ENCODE measurements around the gene AMPD3. TPM values are rescaled to one million over a fixed set of nuclear protein-coding genes. Genes with fewer than 3 reads are reported as not detected.

Gene AMPD3
- total RNA-seq, 1 experiment from 2014 or later: 17.4 TPM

- no peak overlapping the region for H2AFZ ChIP-seq
- H3K4me2 ChIP-seq: no peak overlapping the region
- no TSS peak for BruUV-seq (replicated peaks)
- no peaks in the 10 kb centered on the region for H3K9me3 ChIP-seq (ENCODE audit: insufficient read depth, low read depth)
- no peaks in the 10 kb centered on the region for H3K9me2 ChIP-seq (ENCODE audit: insufficient read depth)
- H3K36me3 ChIP-seq (ENCODE audit: low read depth): no peaks in the 10 kb centered on the region; the same call in 1 of the 2 replicates
- H3K27ac ChIP-seq: no peak overlapping the region
- no peak for DNase-seq
- no peak for TF ChIP-seq EZH2 (IDR thresholded peaks at IDR 0.05; ENCODE audit: low read depth)
- TF ChIP-seq, protein P1, sequence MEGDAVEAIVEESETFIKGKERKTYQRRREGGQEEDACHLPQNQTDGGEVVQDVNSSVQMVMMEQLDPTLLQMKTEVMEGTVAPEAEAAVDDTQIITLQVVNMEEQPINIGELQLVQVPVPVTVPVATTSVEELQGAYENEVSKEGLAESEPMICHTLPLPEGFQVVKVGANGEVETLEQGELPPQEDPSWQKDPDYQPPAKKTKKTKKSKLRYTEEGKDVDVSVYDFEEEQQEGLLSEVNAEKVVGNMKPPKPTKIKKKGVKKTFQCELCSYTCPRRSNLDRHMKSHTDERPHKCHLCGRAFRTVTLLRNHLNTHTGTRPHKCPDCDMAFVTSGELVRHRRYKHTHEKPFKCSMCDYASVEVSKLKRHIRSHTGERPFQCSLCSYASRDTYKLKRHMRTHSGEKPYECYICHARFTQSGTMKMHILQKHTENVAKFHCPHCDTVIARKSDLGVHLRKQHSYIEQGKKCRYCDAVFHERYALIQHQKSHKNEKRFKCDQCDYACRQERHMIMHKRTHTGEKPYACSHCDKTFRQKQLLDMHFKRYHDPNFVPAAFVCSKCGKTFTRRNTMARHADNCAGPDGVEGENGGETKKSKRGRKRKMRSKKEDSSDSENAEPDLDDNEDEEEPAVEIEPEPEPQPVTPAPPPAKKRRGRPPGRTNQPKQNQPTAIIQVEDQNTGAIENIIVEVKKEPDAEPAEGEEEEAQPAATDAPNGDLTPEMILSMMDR (conservative IDR thresholded peaks at IDR 0.05): no peak
- H3F3A ChIP-seq (ENCODE audit: insufficient read depth, low read depth): no peaks in the 10 kb centered on the region
- POLR2A ChIA-PET (ENCODE audit: unreplicated experiment): no interaction called here
- CTCF ChIA-PET: no interaction called here
- intact Hi-C loops (cut with micrococcal nuclease; ENCODE audit: unreplicated experiment): no loop called here
- no peaks in the 10 kb centered on the region for H4K20me1 ChIP-seq (ENCODE audit: insufficient read depth)
- no peaks in the 10 kb centered on the region for H3K79me2 ChIP-seq (ENCODE audit: low read depth)
- no peak overlapping the region for H3K4me3 ChIP-seq
- no peaks in the 10 kb centered on the region for H3K4me1 ChIP-seq (replicated peaks; ENCODE audit: insufficient read depth)
- no peaks in the 10 kb centered on the region for H3K27me3 ChIP-seq (ENCODE audit: insufficient read depth, low read depth)
These were observed 50.9 kb downstream of the AMPD3 start for GRCh38 chr11:10506008-10506370.

DNA sequence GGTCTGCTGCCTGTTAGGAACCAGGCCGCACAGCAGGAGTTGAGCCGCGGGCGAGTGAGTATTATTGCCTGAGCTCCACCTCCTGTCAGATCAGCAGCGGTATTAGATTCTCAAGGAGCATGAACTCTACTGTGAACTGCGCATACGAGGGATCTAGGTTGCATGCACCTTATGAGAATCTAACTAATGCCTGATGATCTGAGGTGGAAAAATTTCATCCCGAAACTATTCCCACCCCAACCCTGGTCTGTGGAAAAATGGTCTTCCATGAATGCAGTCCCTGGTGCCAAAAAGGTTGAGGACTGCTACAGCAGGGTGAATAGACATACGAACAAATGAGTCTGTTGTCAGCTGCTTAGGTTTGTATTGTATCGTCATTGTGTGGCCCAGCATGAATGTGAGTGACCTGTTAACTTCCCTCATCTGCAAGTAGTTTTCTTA, 56.1 kb downstream of the AMPD3 start:
- Histone ChIP-seq H3K27ac (no peak overlapping the region), H3K4me3 (no peak overlapping the region), H3K79me2 (ENCODE audit: low read depth) (no peaks in the 10 kb centered on the region), H4K20me1 (ENCODE audit: insufficient read depth) (no peaks in the 10 kb centered on the region), H2AFZ (no peak overlapping the region), H3K9me2 (ENCODE audit: insufficient read depth) (no peaks in the 10 kb centered on the region), H3K27me3 (ENCODE audit: insufficient read depth, low read depth) (no peaks in the 10 kb centered on the region), H3K36me3 (ENCODE audit: low read depth) (no peaks in the 10 kb centered on the region; the same call in 1 of the 2 replicates), H3K4me2 (no peak overlapping the region), H3K9me3 (ENCODE audit: insufficient read depth, low read depth) (no peaks in the 10 kb centered on the region), H3K4me1 (replicated peaks; ENCODE audit: insufficient read depth) (0 out of 2 replicates have a peak, but pooled peaks cover 4% of the 10 kb centered on the region), H3F3A (ENCODE audit: insufficient read depth, low read depth) (no peaks in the 10 kb centered on the region)
- ChIA-PET CTCF (no interaction called here), POLR2A (ENCODE audit: unreplicated experiment) (no interaction called here)
- TF ChIP-seq, protein P1 (conservative IDR thresholded peaks at IDR 0.05): no peak
- no peak for TF ChIP-seq EZH2 (IDR thresholded peaks at IDR 0.05; ENCODE audit: low read depth)
- no TSS peak for BruUV-seq (replicated peaks)
- no peak for DNase-seq
- intact Hi-C loops (cut with micrococcal nuclease; ENCODE audit: unreplicated experiment): loop anchor here (5.0 kb wide), 1 partner anchor 104 kb away; no protein-coding TSS in a partner anchor

GRCh38 chr11:10514202-10514601, 59.1 kb downstream of the AMPD3 start:
- BruUV-seq (replicated peaks): no TSS peak
- Histone ChIP-seq H3K4me1 (replicated peaks; ENCODE audit: insufficient read depth) (0 out of 2 replicates have a peak, but pooled peaks cover 4% of the 10 kb centered on the region), H3K27me3 (ENCODE audit: insufficient read depth, low read depth) (no peaks in the 10 kb centered on the region), H3K4me3 (no peak overlapping the region), H4K20me1 (ENCODE audit: insufficient read depth) (no peaks in the 10 kb centered on the region), H3K9me3 (ENCODE audit: insufficient read depth, low read depth) (no peaks in the 10 kb centered on the region), H3K9me2 (ENCODE audit: insufficient read depth) (no peaks in the 10 kb centered on the region), H3K27ac (no peak overlapping the region), H3K4me2 (no peak overlapping the region), H3K79me2 (ENCODE audit: low read depth) (no peaks in the 10 kb centered on the region), H3F3A (ENCODE audit: insufficient read depth, low read depth) (no peaks in the 10 kb centered on the region), H3K36me3 (ENCODE audit: low read depth) (no peaks in the 10 kb centered on the region; the same call in 1 of the 2 replicates), H2AFZ (no peak overlapping the region)
- intact Hi-C loops (cut with micrococcal nuclease; ENCODE audit: unreplicated experiment): loop anchor here (1.0 to 5.0 kb wide), 2 partner anchors 107 to 221 kb away; no protein-coding TSS in a partner anchor
- CTCF ChIA-PET: no interaction called here
- POLR2A ChIA-PET (ENCODE audit: unreplicated experiment): interaction anchor here (0.7 kb wide), 1 partner anchor 20 kb away, joined by 3 read pairs; no protein-coding TSS in a partner anchor
- TF ChIP-seq, protein P1 (conservative IDR thresholded peaks at IDR 0.05): peak; percentile 60
- TF ChIP-seq EZH2 (IDR thresholded peaks at IDR 0.05; ENCODE audit: low read depth): no peak
- DNase-seq: no peak
